Left ventricle myocardium superior (tissue), 1 donor: ENCODE results near the gene TLCD3B. TPM values are rescaled to one million over a fixed set of nuclear protein-coding genes. Genes with fewer than 3 reads are reported as not detected.

Source experiments
- ATAC-seq: fragments of 200-7000 bp; cut with Tn5 transposase; one replicate; pipeline ENCODE4 v1.9.1; 2020; ENCODE audit warnings: mild to moderate bottlenecking, moderate library complexity
- DNase-seq: peaks from one replicate; pipeline ENCODE4 v3.0.0-alpha.2; 2020
- intact Hi-C: fragments of 100-400 bp; cut with micrococcal nuclease; formaldehyde crosslinking; loops from one replicate; pipeline ENCODE4 v1.11.0; 2022
- long read RNA-seq: library from polyadenylated mRNA; unstranded; transcript quantifications from one replicate; pipeline ENCODE4 v2.0.0, GENCODE V29; 2021
- total RNA-seq: library from RNA; stranded (reverse); fragmentation: NEBNext Ultra II Directional; extraction: Animal tissue kit (Norgen Biotek cat#: 25700); gene quantifications from one replicate; pipeline ENCODE4 v1.2.1, GENCODE V29; 2021
- donor health status: DM: no; HTN: yes; CAD: no; lungs with severe emphysema.

The TLCD3B gene
- not detected for total RNA-seq
- long read RNA-seq, result 0 reads

- no peak for DNase-seq
- ATAC-seq, result no peak
- intact Hi-C loops, result no loop called here
Observed at GRCh38 chr16:30030841-30031413, at the start of gene TLCD3B. Gene TLCD3B, minus strand, starts transcription at chr16:30031271. Its CDS starts 744 bp downstream, at chr16:30030527.

- no peak for DNase-seq
- ATAC-seq, result no peak
- intact Hi-C loops, result no loop called here
Observed at GRCh38 chr16:30079480-30079879, 48.4 kb upstream of the TLCD3B start.

- DNase-seq (no peak), ATAC-seq (no peak)
- intact Hi-C loops, result no loop called here
Observed at GRCh38 chr16:30078744-30079143, 47.7 kb upstream of the TLCD3B start.

GRCh38 chr16:30077656-30078055 is 46.6 kb upstream of the TLCD3B start:
- intact Hi-C loops, result no loop called here
- ATAC-seq, result no peak
- DNase-seq, result no peak

- DNase-seq, result peak; percentile 46
- ATAC-seq, result peak; percentile 17
- intact Hi-C loops, result no loop called here
Observed at GRCh38 chr16:30076276-30076791, 45.3 kb upstream of the TLCD3B start.

GRCh38 chr16:30075503-30076275 is 44.6 kb upstream of the TLCD3B start, which contains the start of gene PPP4C:
Gene PPP4C, plus strand, starts transcription at chr16:30075994. Its CDS starts 384 bp downstream, at chr16:30076378.
- ATAC-seq (peak; percentile 90), DNase-seq (peak; percentile 95)
- intact Hi-C loops, result no loop called here

GRCh38 chr16:30070490-30070889 is 39.4 kb upstream of the TLCD3B start:
- no peak for ATAC-seq
- intact Hi-C loops, result no loop called here
- no peak for DNase-seq

GRCh38 chr16:30069611-30070462 is 38.8 kb upstream of the TLCD3B start:
- ATAC-seq, result peak; percentile 0
- peak; percentile 59 for DNase-seq
- intact Hi-C loops, result no loop called here

- intact Hi-C loops, result no loop called here
- no peak for ATAC-seq
- peak; percentile 40 for DNase-seq
Observed at GRCh38 chr16:30068750-30069610, 37.9 kb upstream of the TLCD3B start.

GRCh38 chr16:30068333-30068732 is 37.3 kb upstream of the TLCD3B start:
- DNase-seq (no peak), ATAC-seq (no peak)
- intact Hi-C loops, result no loop called here

GRCh38 chr16:30067584-30067916 is 36.5 kb upstream of the TLCD3B start:
- DNase-seq (no peak), ATAC-seq (no peak)
- intact Hi-C loops, result no loop called here

- DNase-seq (peak; percentile 71), ATAC-seq (no peak)
- intact Hi-C loops, result no loop called here
Observed at GRCh38 chr16:30066761-30067583, 35.9 kb upstream of the TLCD3B start.

- ATAC-seq (peak; percentile 0), DNase-seq (peak; percentile 42)
- intact Hi-C loops, result no loop called here
Observed at GRCh38 chr16:30065943-30066760, 35.1 kb upstream of the TLCD3B start.

- peak; percentile 99 for DNase-seq
Observed at GRCh38 chr16:30065102-30065942, 34.3 kb upstream of the TLCD3B start, which contains the start of gene ALDOA. Gene ALDOA, plus strand, starts transcription at chr16:30065760. Its CDS starts 1,138 bp downstream, at chr16:30066898.

GRCh38 chr16:30064729-30065101 is 33.6 kb upstream of the TLCD3B start:
- intact Hi-C loops, result no loop called here
- ATAC-seq (peak; percentile 2), DNase-seq (no peak)

More at GRCh38 chr16:30065102-30065942, 34.3 kb upstream of the TLCD3B start, which contains the start of gene ALDOA:
- intact Hi-C loops, result no loop called here
- ATAC-seq, result peak; percentile 85
